ENCODE measurements around the gene FAM20C. TPM values are rescaled to one million over a fixed set of nuclear protein-coding genes. Genes with fewer than 3 reads are reported as not detected.

Gene FAM20C
- total RNA-seq, 1 donor from 2014 or later, result 32.9 TPM

GRCh38 chr7:188174-188573 is 4.2 kb upstream of the FAM20C start:
- no peak for TF ChIP-seq CTCF (IDR thresholded peaks at IDR 0.05; ENCODE audit: unreplicated experiment)
- Mint-ChIP-seq H3K36me3 (ENCODE audit: insufficient read depth) (no peaks in the 10 kb centered on the region), H3K4me1 (ENCODE audit: low read depth) (peaks cover 3% of the 10 kb centered on the region), H3K9me3 (ENCODE audit: low read depth) (no peaks in the 10 kb centered on the region), H3K27ac (no peak overlapping the region), H3K4me3 (ENCODE audit: low read depth) (no peak overlapping the region), H3K27me3 (peaks cover 42% of the 10 kb centered on the region)
- no peak for DNase-seq (ENCODE audit: low spot score, unreplicated experiment)

GRCh38 chr7:188727-189500 is 3.5 kb upstream of the FAM20C start:
- no peak for TF ChIP-seq CTCF (IDR thresholded peaks at IDR 0.05; ENCODE audit: unreplicated experiment)

DNA sequence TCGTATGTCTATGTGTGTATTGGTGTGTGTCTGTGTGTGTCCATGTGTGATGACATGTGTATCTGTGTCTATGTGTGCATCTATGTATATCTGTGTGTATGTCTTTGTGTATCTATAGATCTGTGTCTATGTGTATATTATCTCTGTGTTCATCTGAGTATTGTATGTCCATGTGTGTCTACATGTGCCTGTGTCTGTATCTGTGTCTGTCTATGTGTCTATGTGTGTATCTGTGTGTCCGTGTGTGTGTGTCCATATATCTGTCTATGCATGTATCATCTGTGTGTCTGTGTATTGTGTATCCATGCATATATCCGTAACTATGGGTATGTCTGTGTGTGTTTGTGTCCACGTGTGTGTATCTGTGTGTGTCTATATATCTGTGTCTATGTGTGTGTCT is 2.7 kb upstream of the FAM20C start:
- H3K4me1 Mint-ChIP-seq (ENCODE audit: low read depth), result peaks cover 12% of the 10 kb centered on the region
- no peaks in the 10 kb centered on the region for H3K9me3 Mint-ChIP-seq (ENCODE audit: low read depth)
- no peaks in the 10 kb centered on the region for H3K36me3 Mint-ChIP-seq (ENCODE audit: insufficient read depth)
- H3K27ac Mint-ChIP-seq, result no peak overlapping the region
- no peak for TF ChIP-seq CTCF (IDR thresholded peaks at IDR 0.05; ENCODE audit: unreplicated experiment)
- DNase-seq (ENCODE audit: low spot score, unreplicated experiment), result no peak
- peak overlapping the region; percentile 18 for H3K4me3 Mint-ChIP-seq (ENCODE audit: low read depth)
- peaks cover 35% of the 10 kb centered on the region for H3K27me3 Mint-ChIP-seq

More at GRCh38 chr7:188727-189500, 3.5 kb upstream of the FAM20C start:
- peaks cover 5% of the 10 kb centered on the region for H3K4me1 Mint-ChIP-seq (ENCODE audit: low read depth)
- no peaks in the 10 kb centered on the region for H3K9me3 Mint-ChIP-seq (ENCODE audit: low read depth)
- no peak for DNase-seq (ENCODE audit: low spot score, unreplicated experiment)
- peaks cover 38% of the 10 kb centered on the region for H3K27me3 Mint-ChIP-seq
- no peak overlapping the region for H3K27ac Mint-ChIP-seq
- no peaks in the 10 kb centered on the region for H3K36me3 Mint-ChIP-seq (ENCODE audit: insufficient read depth)
- no peak overlapping the region for H3K4me3 Mint-ChIP-seq (ENCODE audit: low read depth)

- no peak overlapping the region for H3K27ac Mint-ChIP-seq
- peak overlapping the region; percentile 18 for H3K4me3 Mint-ChIP-seq (ENCODE audit: low read depth)
- no peak for TF ChIP-seq CTCF (IDR thresholded peaks at IDR 0.05; ENCODE audit: unreplicated experiment)
- H3K36me3 Mint-ChIP-seq (ENCODE audit: insufficient read depth), result no peaks in the 10 kb centered on the region
- DNase-seq (ENCODE audit: low spot score, unreplicated experiment), result no peak
- H3K4me1 Mint-ChIP-seq (ENCODE audit: low read depth), result peaks cover 17% of the 10 kb centered on the region
- H3K9me3 Mint-ChIP-seq (ENCODE audit: low read depth), result no peaks in the 10 kb centered on the region
- peaks cover 35% of the 10 kb centered on the region for H3K27me3 Mint-ChIP-seq
Measured at GRCh38 chr7:190196-190595, 2.2 kb upstream of the FAM20C start.

- H3K27ac Mint-ChIP-seq, result peak overlapping the region; percentile 81
- no peak for DNase-seq (ENCODE audit: low spot score, unreplicated experiment)
- peak overlapping the region; percentile 85 for H3K4me3 Mint-ChIP-seq (ENCODE audit: low read depth)
- peaks cover 7% of the 10 kb centered on the region for H3K36me3 Mint-ChIP-seq (ENCODE audit: insufficient read depth)
- peaks cover 27% of the 10 kb centered on the region for H3K4me1 Mint-ChIP-seq (ENCODE audit: low read depth)
- TF ChIP-seq CTCF (IDR thresholded peaks at IDR 0.05; ENCODE audit: unreplicated experiment), result no peak
- H3K27me3 Mint-ChIP-seq, result peaks cover 33% of the 10 kb centered on the region
- no peaks in the 10 kb centered on the region for H3K9me3 Mint-ChIP-seq (ENCODE audit: low read depth)
Measured at GRCh38 chr7:191105-191980, 1.0 kb upstream of the FAM20C start.

Measured in progenitor cell of endocrine pancreas (in vitro differentiated cells).